NCI-H1092 (cell line): ENCODE measurements around the gene NBR1.
A peak's percentile ranks its signal among the peaks of the same experiment; 100 is the strongest.
"Not testable (repeated sequence)": the region's sequence is repeated elsewhere in the genome, so short reads cannot be mapped to it uniquely, and the experiment has no call there.

Experiments used
- DNase-seq: peaks from one replicate; lab custom pipeline; 2025; lab: John Stamatoyannopoulos, UW

NBR1 gene

GRCh38 chr17:43153197-43153835 is 17.7 kb upstream of the NBR1 start:
- DNase-seq: not testable (repeated sequence)

- no peak for DNase-seq
These were observed 15.3 kb upstream of the NBR1 start for GRCh38 chr17:43155666-43156065.

GRCh38 chr17:43159232-43159631 is 11.8 kb upstream of the NBR1 start:
- DNase-seq: not testable (repeated sequence)

GRCh38 chr17:43159957-43160356 is 11.1 kb upstream of the NBR1 start:
- not testable (repeated sequence) for DNase-seq

- not testable (repeated sequence) for DNase-seq
These were observed 5.0 kb upstream of the NBR1 start for GRCh38 chr17:43165971-43166370.

GRCh38 chr17:43169561-43170139 is 1.4 kb upstream of the NBR1 start:
- no peak for DNase-seq

GRCh38 chr17:43170140-43170765 is 761 bp upstream of the NBR1 start:
- peak; percentile 84 for DNase-seq

GRCh38 chr17:43171586-43172487 is 823 bp downstream of the NBR1 start:
- no peak for DNase-seq

GRCh38 chr17:43175213-43176118 is 4.5 kb downstream of the NBR1 start:
- DNase-seq: no peak

- DNase-seq: no peak
These were observed 5.1 kb downstream of the NBR1 start for GRCh38 chr17:43176119-43176570.

GRCh38 chr17:43183921-43184320 is 12.9 kb downstream of the NBR1 start:
- no peak for DNase-seq

GRCh38 chr17:43186656-43187055 is 15.6 kb downstream of the NBR1 start:
- DNase-seq: not testable (repeated sequence)

- DNase-seq: no peak
These were observed 22.2 kb downstream of the NBR1 start for GRCh38 chr17:43193251-43193650.

GRCh38 chr17:43199633-43200032 is 28.6 kb downstream of the NBR1 start:
- DNase-seq: no peak

- no peak for DNase-seq
These were observed 29.1 kb downstream of the NBR1 start for GRCh38 chr17:43200127-43200526.

- not testable (repeated sequence) for DNase-seq
These were observed 32.0 kb downstream of the NBR1 start for GRCh38 chr17:43203013-43203412.

GRCh38 chr17:43210576-43210975 is 39.6 kb downstream of the NBR1 start:
- no peak for DNase-seq

GRCh38 chr17:43211123-43211479 is 40.1 kb downstream of the NBR1 start:
- DNase-seq: no peak

- no peak for DNase-seq
These were observed 40.7 kb downstream of the NBR1 start, which contains the start of gene TMEM106A for GRCh38 chr17:43211480-43212402. TSS of gene TMEM106A (plus strand) at chr17:43211875. CDS start at chr17:43213042, 1,167 bp downstream.
